ENCODE results near the gene MAGEC3. TPM values are rescaled to one million over a fixed set of nuclear protein-coding genes. Genes with fewer than 3 reads are reported as not detected.

Gene MAGEC3
- not detected in 2 replicates for total RNA-seq

DNA sequence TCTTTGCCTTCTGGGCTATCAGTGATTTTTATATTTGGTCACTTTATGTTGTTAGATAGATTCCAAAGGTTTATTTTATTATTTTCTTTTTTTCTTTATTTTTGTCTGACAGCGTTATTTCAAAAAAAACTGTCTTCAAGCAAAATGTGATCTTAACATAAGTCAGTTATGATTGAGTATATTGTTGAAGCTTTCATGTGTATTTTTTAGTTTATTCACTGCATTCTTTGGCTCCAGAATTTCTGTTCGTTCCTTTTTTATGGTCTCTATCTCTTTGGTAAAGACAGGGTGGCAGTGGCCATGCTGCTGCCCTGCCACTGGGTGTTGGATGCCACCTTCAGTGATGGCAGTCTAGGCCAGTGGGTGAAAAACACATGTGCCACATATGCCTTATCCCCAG, at the start of gene MAGEC3:
MAGEC3 (plus strand) TSS at position 301 of the 400 bp plus-strand sequence; CDS start at position 301, 0 bp downstream.

GRCh38 chrX:141903400-141904155, 65.5 kb downstream of the MAGEC3 start, which contains the start of gene MAGEC1:
MAGEC1 (plus strand) TSS chrX:141903894; CDS start chrX:141905073, 1,179 bp downstream.

Other genes starting within 250 kb of the MAGEC3 start
- gene SPANXA2, start 248.6 kb upstream of the MAGEC3 start, total RNA-seq: not detected in 2 replicates
- not detected in 2 replicates for gene SPANXD, start 139.6 kb upstream of the MAGEC3 start, total RNA-seq
- not detected in 2 replicates for gene MAGEC1, start 65.6 kb downstream of the MAGEC3 start, total RNA-seq